ENCODE data around the gene CGB7.
A peak's percentile ranks its signal among the peaks of the same experiment; 100 is the strongest.
"Not testable (repeated sequence)": the region's sequence is repeated elsewhere in the genome, so short reads cannot be mapped to it uniquely, and the experiment has no call there.

CGB7 gene

GRCh38 chr19:49073514-49074378 is 16.2 kb upstream of the CGB7 start:
- no peak for DNase-seq (ENCODE audit: low read depth in 3 of 3)

- no peak for DNase-seq (ENCODE audit: low read depth in 3 of 3)
Observed at GRCh38 chr19:49071860-49072547, 14.5 kb upstream of the CGB7 start.

GRCh38 chr19:49070416-49070815 is 12.9 kb upstream of the CGB7 start:
- DNase-seq (ENCODE audit: low read depth in 3 of 3), result no peak

- no peak for DNase-seq (ENCODE audit: low read depth in 3 of 3)
Observed at GRCh38 chr19:49069026-49069425, 11.5 kb upstream of the CGB7 start.

- DNase-seq (ENCODE audit: low read depth in 3 of 3), result no peak
Observed at GRCh38 chr19:49067554-49067953, 10.0 kb upstream of the CGB7 start.

- no peak for DNase-seq (ENCODE audit: low read depth in 3 of 3)
Observed at GRCh38 chr19:49065905-49066512, 8.5 kb upstream of the CGB7 start.

- DNase-seq (ENCODE audit: low read depth in 3 of 3), result no peak
Observed at GRCh38 chr19:49064768-49065611, 7.4 kb upstream of the CGB7 start, which contains the start of gene NTF4. TSS of gene NTF4 (minus strand) at chr19:49064818. CDS start at chr19:49061997, 2,821 bp downstream.

GRCh38 chr19:49064029-49064629 is 6.6 kb upstream of the CGB7 start:
- DNase-seq (ENCODE audit: low read depth in 3 of 3), result no peak

- no peak for DNase-seq (ENCODE audit: low read depth in 3 of 3)
Observed at GRCh38 chr19:49061445-49061844, 3.9 kb upstream of the CGB7 start.

GRCh38 chr19:49061000-49061399 is 3.5 kb upstream of the CGB7 start:
- no peak for DNase-seq (ENCODE audit: low read depth in 3 of 3)

GRCh38 chr19:49059053-49059452 is 1.5 kb upstream of the CGB7 start:
- DNase-seq (ENCODE audit: low read depth in 3 of 3), result no peak

GRCh38 chr19:49058562-49058961 is 1.0 kb upstream of the CGB7 start:
- peak in 1 of 3 experiments; percentile 35 for DNase-seq (ENCODE audit: low read depth in 3 of 3)

- not testable (repeated sequence) for DNase-seq (ENCODE audit: low read depth in 3 of 3)
Observed at GRCh38 chr19:49056902-49057596, 500 bp downstream of the CGB7 start.

GRCh38 chr19:49056101-49056901 is 1.2 kb downstream of the CGB7 start:
- DNase-seq (ENCODE audit: low read depth in 3 of 3), result peak; percentile 28 to 49 (median 35)

GRCh38 chr19:49050376-49051033 is 7.0 kb downstream of the CGB7 start:
- DNase-seq (ENCODE audit: low read depth in 3 of 3), result not testable (repeated sequence)

GRCh38 chr19:49049834-49050233 is 7.7 kb downstream of the CGB7 start:
- DNase-seq (ENCODE audit: low read depth in 3 of 3), result not testable (repeated sequence)

GRCh38 chr19:49049011-49049410 is 8.5 kb downstream of the CGB7 start, which contains the start of gene CGB8:
TSS of gene CGB8 (minus strand) at chr19:49049111. CDS start at chr19:49048739, 372 bp downstream.
- not testable (repeated sequence) for DNase-seq (ENCODE audit: low read depth in 3 of 3)

- not testable (repeated sequence) for DNase-seq (ENCODE audit: low read depth in 3 of 3)
Observed at GRCh38 chr19:49043548-49043947, 14.0 kb downstream of the CGB7 start, which contains the start of gene CGB5. TSS of gene CGB5 (plus strand) at chr19:49043848. CDS start at chr19:49044210, 362 bp downstream.

GRCh38 chr19:49042666-49043065 is 14.9 kb downstream of the CGB7 start:
- not testable (repeated sequence) for DNase-seq (ENCODE audit: low read depth in 3 of 3)

Measured in stimulated activated CD4-positive, alpha-beta T cell treated with anti-CD3 and anti-CD28 coated beads, TNF-alpha, amount 100 ng/mL, for 24 hours (primary cell).